Measurements from ENCODE around the gene ADAMTS2. TPM values are rescaled to one million over a fixed set of nuclear protein-coding genes. Genes with fewer than 3 reads are reported as not detected.

ADAMTS2 gene
- total and polyA plus RNA-seq, 2 of the 8 experiments (the other 6 are each of a cell fraction or from before 2014, with no cell fraction given), result 6.6 to 7.3 TPM

DNA sequence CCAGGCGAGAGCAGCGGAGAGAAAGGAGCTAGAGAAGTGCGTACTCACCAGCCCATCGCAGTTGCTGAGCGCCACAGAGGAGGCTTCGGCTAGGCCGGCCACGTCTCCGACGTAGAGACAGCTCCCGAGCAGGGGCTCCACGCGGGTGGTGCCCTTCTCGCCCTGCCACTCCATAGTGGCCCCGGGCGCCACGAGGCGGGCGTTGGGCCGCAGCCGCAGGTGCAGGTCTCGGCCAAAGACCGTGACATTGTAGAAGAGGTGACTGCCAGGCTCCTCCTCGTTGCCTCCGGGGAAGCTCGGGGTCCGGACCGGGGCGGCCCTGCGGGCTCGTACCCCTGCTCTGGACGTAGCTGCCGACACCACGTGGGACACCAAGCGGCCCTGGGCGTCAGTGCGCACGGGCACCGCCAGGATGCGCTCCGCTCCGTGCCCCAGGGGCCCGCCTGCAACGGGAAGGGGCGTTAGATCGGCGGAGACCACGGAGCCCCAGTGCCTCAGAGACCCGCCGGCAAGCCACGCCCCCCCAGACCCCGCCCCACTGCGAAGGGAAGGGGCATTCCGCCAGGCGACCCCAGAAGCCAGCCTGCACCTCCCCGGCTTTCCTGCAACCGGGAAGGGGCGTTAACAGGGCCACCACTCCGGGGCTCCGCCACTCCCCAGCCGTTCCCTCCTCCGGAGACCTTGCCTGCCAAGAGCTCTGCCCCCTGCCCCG is 1.4 kb downstream of the ADAMTS2 start:
- Histone ChIP-seq H3K27me3 (replicated peaks in 1 of 4; ENCODE audit: control insufficient read depth in 3 of 4, extremely low read depth in 1 of 4, insufficient read depth in 3 of 4, low read length in 3 of 4) (peaks cover 11 to 57% (median 46%) of the 10 kb centered on the region in 4 experiments), H3K23me2 (ENCODE audit: low read depth, low read length) (peaks cover 23% of the 10 kb centered on the region), H2BK12ac (ENCODE audit: low read depth, low read length) (peak overlapping the region; percentile 27; the same call in 1 of the 2 replicates), H2BK5ac (ENCODE audit: low read depth, low read length) (peak overlapping the region; percentile 71; the same call in 1 of the 2 replicates), H4K20me1 (replicated peaks in 1 of 2; ENCODE audit: control insufficient read depth in 1 of 2, insufficient read depth in 2 of 2, low read length in 2 of 2) (peaks cover 0 to 6% of the 10 kb centered on the region in 2 experiments), H3K9me3 (ENCODE audit: insufficient read depth in 2 of 2, low read depth in 1 of 2, low read length in 1 of 2) (no peaks in the 10 kb centered on the region), H3K27ac (ENCODE audit: low read depth, low read length) (no peak overlapping the region), H3K56ac (replicated peaks; ENCODE audit: insufficient read length, low read depth, low read length) (no peak overlapping the region), H3K4me1 (replicated peaks in 1 of 4; ENCODE audit: control insufficient read depth in 3 of 4, insufficient read depth in 4 of 4, low read length in 3 of 4) (peaks cover 3 to 15% (median 9%) of the 10 kb centered on the region in 4 experiments), H2AFZ (ENCODE audit: low read length) (0 out of 2 replicates have a peak overlapping the region, but pooled peaks have one; percentile 14), H4K91ac (replicated peaks; ENCODE audit: insufficient read length, low read length) (peak overlapping the region; percentile 54), H3K79me1 (ENCODE audit: low read depth, low read length) (no peaks in the 10 kb centered on the region), H2AK5ac (ENCODE audit: low read depth, low read length) (no peak overlapping the region), H4K5ac (ENCODE audit: insufficient read length, low read depth, low read length) (no peak overlapping the region), H4K8ac (ENCODE audit: extremely low read depth, insufficient read depth, low read length) (peak overlapping the region; percentile 76), H3K36me3 (ENCODE audit: control insufficient read depth in 2 of 4, insufficient read depth in 4 of 4, low read length in 3 of 4) (no peaks in the 10 kb centered on the region), H3K4me2 (ENCODE audit: insufficient read depth in 1 of 2, low read depth in 2 of 2, low read length in 2 of 2) (peak overlapping the region; percentile 89 to 99), H2BK20ac (ENCODE audit: low read length) (no peak overlapping the region), H3K4ac (replicated peaks; ENCODE audit: insufficient read length, low read depth, low read length) (no peak overlapping the region), H2BK15ac (ENCODE audit: low read length) (no peak overlapping the region), H3K9ac (replicated peaks in 1 of 4; ENCODE audit: extremely low read depth in 1 of 4, low read depth in 3 of 4, low read length in 3 of 4) (peak overlapping the region in 1 of 4 experiments; percentile 8; a peak in 1 of 7 replicates), H3K4me3 (ENCODE audit: extremely low read depth in 1 of 4, insufficient read depth in 2 of 4, low read depth in 3 of 4, low read length in 4 of 4) (peak overlapping the region; percentile 66 to 79 (median 70)), H3K18ac (ENCODE audit: extremely low read depth, low read length) (peak overlapping the region; percentile 78), H3K14ac (ENCODE audit: insufficient read length) (no peak overlapping the region), H2BK120ac (replicated peaks; ENCODE audit: low read depth, low read length) (no peak overlapping the region), H3K79me2 (ENCODE audit: control insufficient read depth in 1 of 2, insufficient read depth in 2 of 2, low read length in 2 of 2) (no peaks in the 10 kb centered on the region), H3K23ac (ENCODE audit: insufficient read length) (no peak overlapping the region)
- POLR2A ChIA-PET (ENCODE audit: partially characterized antibody), result interaction anchor here (0.9 to 1.6 kb wide), 3 partner anchors 10 to 207 kb away, joined by 3 to 4 read pairs (median 3); no protein-coding TSS in a partner anchor
- WGBS, 2 experiments (ENCODE audit: extremely low coverage in 1 of 2, insufficient coverage in 1 of 2, insufficient read length in 1 of 2, insufficient replicate concordance in 2 of 2, low coverage in 1 of 2, low lambda C conversion rate in 2 of 2, missing lambda C conversion rate in 1 of 2), result 3% methylated on average over 47 of the region's 63 CpGs; no CpG with 5 or more reads in 1 of the 2 experiments
- CTCF ChIA-PET (ENCODE audit: partially characterized antibody), result interaction anchor here (0.6 to 3.6 kb wide), 20 partner anchors 12 to 1084 kb away, joined by 3 to 16 read pairs (median 4); no protein-coding TSS in a partner anchor
- peak; percentile 61 to 95 for DNase-seq (ENCODE audit: low read depth in 1 of 2, low spot score in 2 of 2)
- no peak for FAIRE-seq
- TF ChIP-seq, protein P1, sequence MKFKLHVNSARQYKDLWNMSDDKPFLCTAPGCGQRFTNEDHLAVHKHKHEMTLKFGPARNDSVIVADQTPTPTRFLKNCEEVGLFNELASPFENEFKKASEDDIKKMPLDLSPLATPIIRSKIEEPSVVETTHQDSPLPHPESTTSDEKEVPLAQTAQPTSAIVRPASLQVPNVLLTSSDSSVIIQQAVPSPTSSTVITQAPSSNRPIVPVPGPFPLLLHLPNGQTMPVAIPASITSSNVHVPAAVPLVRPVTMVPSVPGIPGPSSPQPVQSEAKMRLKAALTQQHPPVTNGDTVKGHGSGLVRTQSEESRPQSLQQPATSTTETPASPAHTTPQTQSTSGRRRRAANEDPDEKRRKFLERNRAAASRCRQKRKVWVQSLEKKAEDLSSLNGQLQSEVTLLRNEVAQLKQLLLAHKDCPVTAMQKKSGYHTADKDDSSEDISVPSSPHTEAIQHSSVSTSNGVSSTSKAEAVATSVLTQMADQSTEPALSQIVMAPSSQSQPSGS (IDR thresholded peaks at IDR 0.05; ENCODE audit: low read length), result no peak
- TF ChIP-seq RXRA (IDR thresholded peaks at IDR 0.05; ENCODE audit: insufficient read depth, low read depth, low read length) (no peak), RFX5 (IDR thresholded peaks at IDR 0.05; ENCODE audit: borderline replicate concordance, low read depth, low read length) (no peak), CHD2 (IDR thresholded peaks at IDR 0.05; ENCODE audit: low read length) (no peak), CTBP2 (IDR thresholded peaks at IDR 0.05; ENCODE audit: borderline replicate concordance, insufficient read depth, insufficient read length, low read length) (no peak)
